GM12878 (cell line): ENCODE measurements around the gene IL33. TPM values are rescaled to one million over a fixed set of nuclear protein-coding genes. Genes with fewer than 3 reads are reported as not detected.

ENCODE experiments used
- ATAC-seq: fragments of 200-7000 bp; cut with Tn5 transposase; 3 replicates; pipeline ENCODE4 v1.9.1; 2020; ENCODE audit warnings: mild to moderate bottlenecking, moderate library complexity
- BruUV-seq: library from RNA; stranded (reverse); fragments of 400-500 nt; replicated peaks from 2 replicates; lab custom pipeline; 2021; lab: Mats Ljungman, UMichigan
- CTCF ChIA-PET: fragments of 300-600 bp; sonication (Branson Sonifier 250); formaldehyde crosslinking; extraction: SDS; loops from one replicate; lab custom pipeline; 2021; ENCODE audit warnings: inconsistent platforms; lab: Yijun Ruan, JAX
- POLR2A ChIA-PET: fragments of 350-600 bp; formaldehyde crosslinking; extraction: SDS; loops from one replicate; lab custom pipeline; 2021; ENCODE audit warnings: inconsistent platforms; lab: Charles Lee
- RAD21 ChIA-PET: fragments of 300-600 bp; sonication (Branson Sonifier 250); formaldehyde crosslinking; loops from one replicate; lab custom pipeline; 2023; ENCODE audit warnings: antibody characterized with exemption; ENCODE audit not compliant: unreplicated experiment; lab: Charles Lee
- SMC1A ChIA-PET: fragments of 300-600 bp; sonication (Branson Sonifier 250); formaldehyde crosslinking; loops from one replicate; lab custom pipeline; 2023; ENCODE audit not compliant: unreplicated experiment, uncharacterized antibody; lab: Charles Lee
- DNase-seq: peaks from one replicate; pipeline ENCODE4 v3.0.0-alpha.2; 2011; ENCODE audit warnings: low read depth, low spot score
- FAIRE-seq: peaks from 3 replicates; lab custom pipeline; 2011; peaks lifted over from hg19 to GRCh38; lab: Jason Lieb, UNC
- H2AFZ ChIP-seq: 2 replicates; pipeline ENCODE4 v1.6.0; 2011; ENCODE audit warnings: low read depth, low read length, control low read depth; ENCODE audit not compliant: control insufficient read depth
- H3K27ac ChIP-seq: 2 replicates; pipeline ENCODE4 v1.5.1; 2011; ENCODE audit warnings: control low read depth; ENCODE audit not compliant: control insufficient read depth, insufficient read depth
- H3K27me3 ChIP-seq, 2 experiments: replicated peaks in 1 of 2; 2 replicates each; pipeline versions ENCODE4 v1.6.0 to v1.6.1; 2011; ENCODE audit warnings: low read length in 1 of 2; ENCODE audit not compliant: control insufficient read depth in 2 of 2, insufficient read depth in 2 of 2
- H3K36me3 ChIP-seq, 2 experiments: 2 replicates each; pipeline ENCODE4 v1.5.1; 2011; ENCODE audit warnings: low read length in 1 of 2; ENCODE audit not compliant: control insufficient read depth in 2 of 2, insufficient read depth in 2 of 2
- H3K4me1 ChIP-seq: 2 replicates; pipeline ENCODE4 v1.6.1; 2011; ENCODE audit warnings: mild to moderate bottlenecking, low read length, moderate library complexity, mixed read lengths; ENCODE audit not compliant: control insufficient read depth, insufficient read depth
- H3K4me2 ChIP-seq: 2 replicates; pipeline ENCODE4 v1.6.0; 2011; ENCODE audit warnings: control low read depth; ENCODE audit not compliant: control insufficient read depth, insufficient read depth
- H3K4me3 ChIP-seq: fragments of 200-600 bp; sonication (generic); 2 replicates; pipeline ENCODE4 v1.5.1; 2016
- H3K79me2 ChIP-seq: 2 replicates; pipeline ENCODE4 v1.6.0; 2011; ENCODE audit warnings: low read length; ENCODE audit not compliant: control insufficient read depth, insufficient read depth
- H3K9ac ChIP-seq: 2 replicates; pipeline ENCODE4 v1.8.0; 2011; ENCODE audit warnings: low read length, control low read depth, mixed read lengths; ENCODE audit not compliant: control insufficient read depth, insufficient read depth
- H3K9me3 ChIP-seq: replicated peaks from 3 replicates; pipeline ENCODE4 v1.5.1; 2011; ENCODE audit warnings: mild to moderate bottlenecking, low read length; ENCODE audit not compliant: control insufficient read depth, insufficient read depth
- H4K20me1 ChIP-seq: 2 replicates; pipeline ENCODE4 v1.6.0; 2011; ENCODE audit not compliant: control insufficient read depth, insufficient read depth
- BMI1 ChIP-seq: fragments of 450-650 bp; IDR thresholded peaks from 2 replicates; pipeline ENCODE4 v1.6.1; 2016; ENCODE audit warnings: mild to moderate bottlenecking, moderate library complexity, borderline replicate concordance
- CREB1 ChIP-seq: IDR thresholded peaks from 2 replicates; pipeline ENCODE4 v1.6.1; 2012; ENCODE audit warnings: low read depth, mild to moderate bottlenecking, inconsistent platforms
- FOXK2 ChIP-seq: fragments of 450-650 bp; IDR thresholded peaks from 2 replicates; pipeline ENCODE4 v1.6.1; 2017; ENCODE audit warnings: mild to moderate bottlenecking, moderate library complexity
- KDM1A ChIP-seq: fragments of 200-600 bp; sonication (generic); IDR thresholded peaks from 2 replicates; pipeline ENCODE4 v1.6.1; 2016; ENCODE audit warnings: borderline replicate concordance
- KLF5 ChIP-seq: fragments of 450-650 bp; IDR thresholded peaks from 2 replicates; pipeline ENCODE4 v1.6.1; 2014; ENCODE audit warnings: mild to moderate bottlenecking; ENCODE audit not compliant: partially characterized antibody
- MYC ChIP-seq: IDR thresholded peaks from 2 replicates; pipeline ENCODE4 v1.6.1; 2011; ENCODE audit warnings: mild to moderate bottlenecking, low read length, moderate library complexity, inconsistent platforms; ENCODE audit not compliant: insufficient read depth, insufficient replicate concordance, insufficient read length, severe bottlenecking
- NFYA ChIP-seq: IDR thresholded peaks from 2 replicates; pipeline ENCODE4 v1.6.1; 2011; ENCODE audit warnings: low read depth, mild to moderate bottlenecking, low read length, improper control_type of control experiment, borderline replicate concordance
- SKIL ChIP-seq: fragments of 450-650 bp; IDR thresholded peaks from 2 replicates; pipeline ENCODE4 v1.6.1; 2017; ENCODE audit warnings: mild to moderate bottlenecking, low read depth, inconsistent platforms; ENCODE audit not compliant: poor library complexity, severe bottlenecking
- SMAD5 ChIP-seq: IDR thresholded peaks from 2 replicates; pipeline ENCODE4 v1.6.1; 2016; ENCODE audit warnings: antibody characterized with exemption, low read depth
- STAT1 ChIP-seq: fragments of 450-650 bp; conservative IDR thresholded peaks from 2 replicates; pipeline ENCODE4 v1.6.1; 2014; ENCODE audit warnings: antibody characterized with exemption, mild to moderate bottlenecking
- ZNF24 ChIP-seq: fragments of 450-650 bp; IDR thresholded peaks from 2 replicates; pipeline ENCODE4 v1.6.1; 2017; ENCODE audit warnings: antibody characterized with exemption, mild to moderate bottlenecking
- ZNF384 ChIP-seq: IDR thresholded peaks from 2 replicates; pipeline ENCODE4 v1.6.1; 2012; ENCODE audit warnings: low read depth, mild to moderate bottlenecking, low read length, improper control_type of control experiment, borderline replicate concordance
- ZZZ3 ChIP-seq: IDR thresholded peaks from 2 replicates; pipeline ENCODE4 v1.6.1; 2011; ENCODE audit warnings: low read depth; ENCODE audit not compliant: control insufficient read depth, insufficient read length
- WGBS: methylation state at CpG from one replicate; pipeline ENCODE4 v1.1.6; 2016; ENCODE audit warnings: low lambda C conversion rate; ENCODE audit not compliant: insufficient replicate concordance, insufficient coverage; ENCODE audit errors: missing lambda C conversion rate; 5-methylcytosine and 5-hydroxymethylcytosine counted together
- in situ Hi-C: fragments of 300-500 bp; cut with MboI; formaldehyde crosslinking; loops from 9 replicates; pipeline ENCODE4 v1.14.3; 2018; ENCODE audit warnings: mixed read lengths
- intact Hi-C: fragments of 100-400 bp; cut with micrococcal nuclease; formaldehyde crosslinking; loops from one replicate; pipeline ENCODE4 v1.14.2; 2022; ENCODE audit not compliant: unreplicated experiment
- polyA plus RNA-seq, 11 experiments: library from polyadenylated mRNA; depleted of rRNA in 4 of 11; unstranded in 6 of 11; stranded (reverse) in 5 of 11; fragments of >200 nt; fragmentation: Nextera tagmentation in 4 of 11; fragmentation: Illumina TruSeq in 1 of 11; extraction: Ambion mirVana in 4 of 11; extraction: Trizol in 1 of 11; gene quantifications; 1 replicate in 1 of 11; 2 replicates in 10 of 11; pipeline versions ENCODE4 v1.2.1 to v1.2.3, GENCODE V29; 2011 to 2016; ENCODE audit warnings: inconsistent platforms in 2 of 11, missing spikeins in 2 of 11, low read depth in 1 of 11
- total RNA-seq, 4 experiments: library from RNA; depleted of rRNA in 3 of 4; stranded (reverse); fragments of >200 nt in 3 of 4; fragmentation: Illumina TruSeq in 1 of 4; extraction: Trizol in 1 of 4; gene quantifications; 2 replicates each; pipeline versions ENCODE4 v1.2.1 to v1.2.3, GENCODE V29; 2013 to 2021
- TF ChIP-seq, protein P1 (sequence below): IDR thresholded peaks from 2 replicates; pipeline ENCODE4 v1.6.1; 2011; ENCODE audit warnings: mild to moderate bottlenecking, low read depth, low read length, moderate library complexity; ENCODE audit not compliant: insufficient replicate concordance

IL33 gene
- total and polyA plus RNA-seq, 10 of the 15 experiments (the other 5 are each of a cell fraction or from before 2014, with no cell fraction given) = not detected

DNA sequence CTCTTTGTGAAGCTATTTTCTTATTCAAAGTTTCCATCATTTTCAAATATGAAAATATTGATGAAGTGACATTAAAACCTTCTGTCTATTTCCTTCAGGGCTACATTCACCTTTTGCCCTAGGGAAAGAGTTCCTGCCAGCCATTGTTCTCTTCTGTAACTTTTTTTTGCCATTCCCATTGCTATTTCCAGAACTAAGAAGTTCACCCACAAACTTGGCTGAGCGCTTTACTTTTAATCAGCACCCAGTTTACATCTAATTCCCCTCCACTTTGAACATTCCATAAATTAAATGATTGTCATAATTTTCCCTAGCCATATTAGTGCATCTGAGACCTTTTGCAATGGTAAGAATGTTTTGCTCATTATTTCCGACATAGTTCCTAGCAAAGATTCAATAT is 4.4 kb downstream of the IL33 start:
- no peak overlapping the region for H3K9ac ChIP-seq
- FAIRE-seq = no peak
- RAD21 ChIA-PET = no interaction called here
- no peaks in the 10 kb centered on the region for H3K36me3 ChIP-seq
- no peak overlapping the region for H3K4me2 ChIP-seq
- H3K79me2 ChIP-seq = no peaks in the 10 kb centered on the region
- H3K4me3 ChIP-seq = no peak overlapping the region
- no peaks in the 10 kb centered on the region for H3K4me1 ChIP-seq
- ATAC-seq = no peak
- BruUV-seq = no TSS peak
- no peak overlapping the region for H3K27ac ChIP-seq
- CTCF ChIA-PET = no interaction called here
- SMC1A ChIA-PET = no interaction called here
- H3K9me3 ChIP-seq = no peaks in the 10 kb centered on the region
- H3K27me3 ChIP-seq = no peaks in the 10 kb centered on the region; a peak in 1 of 4 replicates
- in situ Hi-C loops = no loop called here
- no peak overlapping the region for H2AFZ ChIP-seq
- intact Hi-C loops = no loop called here
- 87% methylated on average over 2 of the region's 2 CpGs for WGBS
- no peaks in the 10 kb centered on the region for H4K20me1 ChIP-seq
- no peak for DNase-seq
- TF ChIP-seq ZZZ3 = no peak
- TF ChIP-seq, protein P1, sequence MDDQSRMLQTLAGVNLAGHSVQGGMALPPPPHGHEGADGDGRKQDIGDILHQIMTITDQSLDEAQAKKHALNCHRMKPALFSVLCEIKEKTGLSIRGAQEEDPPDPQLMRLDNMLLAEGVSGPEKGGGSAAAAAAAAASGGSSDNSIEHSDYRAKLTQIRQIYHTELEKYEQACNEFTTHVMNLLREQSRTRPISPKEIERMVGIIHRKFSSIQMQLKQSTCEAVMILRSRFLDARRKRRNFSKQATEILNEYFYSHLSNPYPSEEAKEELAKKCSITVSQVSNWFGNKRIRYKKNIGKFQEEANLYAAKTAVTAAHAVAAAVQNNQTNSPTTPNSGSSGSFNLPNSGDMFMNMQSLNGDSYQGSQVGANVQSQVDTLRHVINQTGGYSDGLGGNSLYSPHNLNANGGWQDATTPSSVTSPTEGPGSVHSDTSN = no peak
- TF ChIP-seq NFYA = no peak
- no peak for TF ChIP-seq KDM1A
- TF ChIP-seq KLF5 = no peak
- TF ChIP-seq SMAD5 = no peak
- no peak for TF ChIP-seq SKIL
- TF ChIP-seq MYC = no peak
- no peak for TF ChIP-seq BMI1
- no peak for TF ChIP-seq CREB1
- no peak for TF ChIP-seq STAT1
- no peak for TF ChIP-seq ZNF384
- no peak for TF ChIP-seq FOXK2
- no peak for TF ChIP-seq ZNF24
- POLR2A ChIA-PET = no interaction called here
